ENCODE data around the gene IFNL4.
A peak's percentile ranks its signal among the peaks of the same experiment; 100 is the strongest.
"Not testable (repeated sequence)": the region's sequence is repeated elsewhere in the genome, so short reads cannot be mapped to it uniquely, and the experiment has no call there.

IFNL4 gene

GRCh38 chr19:39277598-39277997 is 28.9 kb upstream of the IFNL4 start:
- H3K4me3 ChIP-seq (ENCODE audit: low read depth, low read length): no peak overlapping the region
- TF ChIP-seq CTCF (conservative IDR thresholded peaks at IDR 0.05; ENCODE audit: low read depth, low read length): no peak
- DNase-seq (ENCODE audit: low read depth): peak; percentile 31

- no peak overlapping the region for H3K4me3 ChIP-seq (ENCODE audit: low read depth, low read length)
- no peak for DNase-seq (ENCODE audit: low read depth)
- no peak for TF ChIP-seq CTCF (conservative IDR thresholded peaks at IDR 0.05; ENCODE audit: low read depth, low read length)
These were observed 28.1 kb upstream of the IFNL4 start for GRCh38 chr19:39276740-39277139.

- H3K4me3 ChIP-seq (ENCODE audit: low read depth, low read length): no peak overlapping the region
These were observed 26.9 kb upstream of the IFNL4 start for GRCh38 chr19:39275578-39275977.

GRCh38 chr19:39273859-39274258 is 25.2 kb upstream of the IFNL4 start:
- DNase-seq (ENCODE audit: low read depth); H3K4me3 ChIP-seq (ENCODE audit: low read depth, low read length): not testable (repeated sequence)

More at GRCh38 chr19:39275578-39275977, 26.9 kb upstream of the IFNL4 start:
- no peak for TF ChIP-seq CTCF (conservative IDR thresholded peaks at IDR 0.05; ENCODE audit: low read depth, low read length)
- no peak for DNase-seq (ENCODE audit: low read depth)

GRCh38 chr19:39270036-39270871 is 21.6 kb upstream of the IFNL4 start:
- TF ChIP-seq CTCF (conservative IDR thresholded peaks at IDR 0.05; ENCODE audit: low read depth, low read length): no peak
- H3K4me3 ChIP-seq (ENCODE audit: low read depth, low read length): no peak overlapping the region
- DNase-seq (ENCODE audit: low read depth): peak; percentile 28

GRCh38 chr19:39269369-39269768 is 20.7 kb upstream of the IFNL4 start:
- H3K4me3 ChIP-seq (ENCODE audit: low read depth, low read length); DNase-seq (ENCODE audit: low read depth): not testable (repeated sequence)

GRCh38 chr19:39268531-39269223 is 20.0 kb upstream of the IFNL4 start:
- H3K4me3 ChIP-seq (ENCODE audit: low read depth, low read length); DNase-seq (ENCODE audit: low read depth): not testable (repeated sequence)

- not testable (repeated sequence) for H3K4me3 ChIP-seq (ENCODE audit: low read depth, low read length); DNase-seq (ENCODE audit: low read depth)
These were observed 19.4 kb upstream of the IFNL4 start, which contains the start of gene IFNL2 for GRCh38 chr19:39268085-39268484. Gene IFNL2, plus strand, starts transcription at chr19:39268396. Its CDS starts 173 bp downstream, at chr19:39268569.

- no peak for DNase-seq (ENCODE audit: low read depth)
- H3K4me3 ChIP-seq (ENCODE audit: low read depth, low read length): no peak overlapping the region
- TF ChIP-seq CTCF (conservative IDR thresholded peaks at IDR 0.05; ENCODE audit: low read depth, low read length): no peak
These were observed 16.8 kb upstream of the IFNL4 start for GRCh38 chr19:39265321-39265916.

All from choroid plexus epithelial cell (primary cell).